ENCODE results near the gene MTARC2.

DNA sequence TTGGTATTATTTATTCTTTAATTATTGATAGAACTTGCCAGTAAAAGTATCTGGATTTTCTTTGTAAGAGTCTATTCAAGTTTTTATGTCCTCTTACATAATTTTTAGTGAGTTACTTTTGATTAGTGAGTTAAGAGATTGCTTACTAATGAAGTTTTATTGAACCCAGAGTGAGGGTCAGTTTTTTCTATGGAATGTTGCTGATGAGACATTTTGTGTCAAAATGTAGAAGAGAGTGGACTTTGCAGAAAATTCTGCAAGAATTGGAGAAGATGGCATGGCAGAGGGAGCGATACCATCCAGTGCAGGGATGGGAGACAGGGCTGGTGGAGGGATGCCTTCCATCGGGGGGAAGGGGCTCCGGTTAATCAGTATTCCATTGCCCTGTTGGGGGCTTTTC is 11.0 kb downstream of the MTARC2 start:
- TF ChIP-seq CTCF (IDR thresholded peaks at IDR 0.05 in 8 of 11, conservative IDR thresholded peaks at IDR 0.05 in 3 of 11) (no peak), POLR2A (IDR thresholded peaks at IDR 0.05) (no peak), POLR2AphosphoS5 (IDR thresholded peaks at IDR 0.05) (no peak)

Measured in spleen (tissue), 7 donors.